CD8-positive, alpha-beta memory T cell (primary cell): ENCODE measurements around the gene EEF1A2. TPM values are rescaled to one million over a fixed set of nuclear protein-coding genes. Genes with fewer than 3 reads are reported as not detected.

Experiments used
- CTCF ChIA-PET: fragments of 350-600 bp; sonication (Branson Sonifier 250); formaldehyde crosslinking; loops from one replicate; lab custom pipeline; 2021; ENCODE audit warnings: antibody characterized with exemption; lab: Charles Lee
- POLR2A ChIA-PET: fragments of 350-600 bp; sonication (Branson Sonifier 250); formaldehyde crosslinking; loops from one replicate; lab custom pipeline; 2021; ENCODE audit warnings: antibody characterized with exemption; lab: Charles Lee
- DNase-seq, 5 donors: peaks; one replicate each; pipeline versions ENCODE4 v3.0.0 to v3.0.0-alpha.2; 2020 to 2022; ENCODE audit warnings: mixed read lengths in 1 of 5
- H3K27ac ChIP-seq: one replicate; pipeline ENCODE4 v1.7.0; 2013; ENCODE audit warnings: low read depth, mild to moderate bottlenecking, low read length, moderate library complexity
- H3K27me3 ChIP-seq: 2 replicates; pipeline ENCODE4 v1.7.0; 2013; ENCODE audit warnings: low read length, mild to moderate bottlenecking; ENCODE audit not compliant: insufficient read depth, poor library complexity, severe bottlenecking
- H3K36me3 ChIP-seq: 2 replicates; pipeline ENCODE4 v1.7.0; 2013; ENCODE audit warnings: mild to moderate bottlenecking, low read length, moderate library complexity; ENCODE audit not compliant: insufficient read depth
- H3K4me1 ChIP-seq: 2 replicates; pipeline ENCODE4 v1.7.0; 2013; ENCODE audit warnings: mild to moderate bottlenecking, low read length, moderate library complexity; ENCODE audit not compliant: insufficient read depth
- H3K4me3 ChIP-seq: 2 replicates; pipeline ENCODE4 v1.7.0; 2013; ENCODE audit warnings: mild to moderate bottlenecking, low read length
- H3K9me3 ChIP-seq: 2 replicates; pipeline ENCODE4 v1.7.0; 2013; ENCODE audit warnings: mild to moderate bottlenecking, low read length
- H3K27ac Mint-ChIP-seq, 8 donors: one replicate each; pipeline ENCODE4 v1.8.0; 2020 to 2021; ENCODE audit warnings: mixed read lengths in 8 of 8, mild to moderate bottlenecking in 6 of 8, inconsistent platforms in 3 of 8, moderate library complexity in 3 of 8
- H3K27me3 Mint-ChIP-seq, 2 donors: one replicate each; pipeline ENCODE4 v1.8.0; 2020 to 2021; ENCODE audit warnings: mixed read lengths in 2 of 2, mild to moderate bottlenecking in 1 of 2, moderate library complexity in 1 of 2
- H3K36me3 Mint-ChIP-seq, 3 donors: one replicate each; pipeline ENCODE4 v1.8.0; 2020 to 2021; ENCODE audit warnings: mixed read lengths in 3 of 3, inconsistent platforms in 1 of 3, mild to moderate bottlenecking in 1 of 3
- H3K4me1 Mint-ChIP-seq, 3 donors: one replicate each; pipeline ENCODE4 v1.8.0; 2020 to 2021; ENCODE audit warnings: mixed read lengths in 3 of 3, inconsistent platforms in 1 of 3, mild to moderate bottlenecking in 1 of 3
- H3K4me3 Mint-ChIP-seq, 7 donors: one replicate each; pipeline ENCODE4 v1.8.0; 2020 to 2021; ENCODE audit warnings: mixed read lengths in 7 of 7, mild to moderate bottlenecking in 6 of 7, moderate library complexity in 4 of 7, inconsistent platforms in 2 of 7
- H3K9me3 Mint-ChIP-seq, 5 donors: one replicate each; pipeline ENCODE4 v1.8.0; 2020 to 2022; ENCODE audit warnings: mixed read lengths in 5 of 5, mild to moderate bottlenecking in 3 of 5, moderate library complexity in 2 of 5, inconsistent platforms in 1 of 5
- polyA plus RNA-seq: library from polyadenylated mRNA; unstranded; fragments of 300-500 nt; fragmentation: Illumina TruSeq; gene quantifications from one replicate; pipeline ENCODE4 v1.2.3, GENCODE V29; 2021
- total RNA-seq, 2 experiments: library from RNA; stranded (reverse); gene quantifications; one replicate each; pipeline ENCODE4 v1.2.3, GENCODE V29; 2021

Gene EEF1A2
- total and polyA plus RNA-seq, 3 experiments from 2014 or later, result 0.17 to 0.20 TPM; not detected in 1

- ChIA-PET CTCF (no interaction called here), POLR2A (no interaction called here)
- DNase-seq, result no peak
- H3K4me1 ChIP-seq, result no peaks in the 10 kb centered on the region
- H3K9me3 ChIP-seq, result no peaks in the 10 kb centered on the region
- Mint-ChIP-seq H3K4me1 (no peaks in the 10 kb centered on the region), H3K9me3 (no peaks in the 10 kb centered on the region), H3K27me3 (peaks cover 5 to 12% of the 10 kb centered on the region in 2 donors), H3K4me3 (no peak overlapping the region), H3K36me3 (no peaks in the 10 kb centered on the region), H3K27ac (no peak overlapping the region)
- H3K27me3 ChIP-seq, result peaks cover 6% of the 10 kb centered on the region
- no peak overlapping the region for H3K27ac ChIP-seq
- H3K36me3 ChIP-seq, result no peaks in the 10 kb centered on the region
- H3K4me3 ChIP-seq, result no peak overlapping the region
These were observed 8.5 kb downstream of the EEF1A2 start for GRCh38 chr20:63490416-63490815.

DNA sequence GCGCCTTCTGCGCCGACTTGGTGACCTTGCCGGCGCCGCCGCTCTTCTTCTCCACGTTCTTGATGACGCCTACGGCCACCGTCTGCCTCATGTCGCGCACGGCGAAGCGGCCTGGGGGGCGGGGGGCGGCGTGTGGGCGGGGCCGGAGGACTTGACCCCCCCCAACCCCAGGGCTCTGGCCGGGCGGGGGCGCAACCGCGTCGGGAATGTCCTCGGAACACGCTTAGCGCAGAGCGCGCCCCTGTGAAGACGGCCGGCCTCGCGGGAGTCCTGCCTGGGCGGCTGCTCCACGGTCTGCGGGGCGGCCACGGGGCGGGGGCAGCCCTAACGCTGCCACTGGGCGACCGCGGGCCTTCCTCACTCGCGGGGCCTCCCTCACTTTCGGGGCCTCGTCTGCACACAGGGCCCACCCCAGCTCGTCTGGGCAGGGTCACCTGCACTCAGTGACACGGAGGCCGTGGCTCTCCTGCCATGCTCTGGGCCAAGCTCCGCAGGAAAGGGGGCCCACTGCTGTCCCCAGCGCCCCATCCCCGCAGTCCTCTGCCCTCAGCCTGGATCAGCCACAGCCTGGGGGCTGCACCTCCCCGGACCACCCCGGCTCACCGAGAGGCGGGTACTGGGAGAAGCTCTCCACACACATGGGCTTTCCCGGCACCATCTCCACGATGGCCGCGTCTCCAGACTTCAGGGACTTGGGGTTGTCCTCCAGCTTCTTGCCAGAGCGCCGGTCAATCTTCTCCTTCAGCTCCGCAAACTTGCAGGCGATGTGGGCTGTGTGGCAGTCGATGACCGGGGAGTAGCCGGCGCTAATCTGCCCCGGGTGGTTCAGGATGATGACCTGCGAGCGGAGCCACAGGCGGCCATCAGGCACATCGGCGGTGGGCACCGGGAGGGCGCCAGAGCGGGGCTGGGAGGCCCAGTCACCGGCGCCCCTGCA lies 10.3 kb downstream of the EEF1A2 start:
- Histone ChIP-seq H3K27me3 (peaks cover 6% of the 10 kb centered on the region), H3K36me3 (no peaks in the 10 kb centered on the region), H3K4me1 (no peaks in the 10 kb centered on the region), H3K27ac (no peak overlapping the region), H3K9me3 (no peaks in the 10 kb centered on the region), H3K4me3 (no peak overlapping the region)
- ChIA-PET CTCF (no interaction called here), POLR2A (no interaction called here)
- no peaks in the 10 kb centered on the region for H3K36me3 Mint-ChIP-seq
- H3K4me1 Mint-ChIP-seq, result no peaks in the 10 kb centered on the region
- no peaks in the 10 kb centered on the region for H3K9me3 Mint-ChIP-seq
- peaks cover 9 to 12% of the 10 kb centered on the region in 2 donors for H3K27me3 Mint-ChIP-seq
- DNase-seq, result no peak
- no peak overlapping the region for H3K4me3 Mint-ChIP-seq
- no peak overlapping the region for H3K27ac Mint-ChIP-seq

DNA sequence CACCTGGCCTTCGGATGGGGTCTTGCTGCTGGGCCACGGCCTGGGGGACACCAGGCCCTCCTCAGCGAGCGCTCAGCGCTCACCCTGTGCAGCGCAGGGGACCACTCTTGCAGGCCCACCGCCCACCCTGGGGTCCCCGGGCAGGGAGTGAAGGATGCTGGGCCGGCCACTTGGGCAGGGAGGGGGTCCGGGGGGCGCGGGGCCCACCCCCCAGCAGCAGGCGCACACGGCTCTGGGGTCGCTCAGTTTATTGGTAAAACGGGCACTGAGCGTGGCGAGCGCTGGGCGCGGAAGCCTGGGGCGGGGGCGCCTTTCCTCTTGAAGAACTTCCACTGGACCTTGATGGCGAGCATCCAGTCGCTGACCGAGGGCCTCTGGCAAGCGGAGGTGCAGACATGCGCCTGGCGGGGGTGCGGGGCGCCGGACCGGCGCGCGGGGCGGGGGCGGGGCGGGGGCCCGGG lies 11.1 kb downstream of the EEF1A2 start:
- no peak for DNase-seq
- Histone ChIP-seq H3K27ac (no peak overlapping the region), H3K4me3 (no peak overlapping the region), H3K9me3 (no peaks in the 10 kb centered on the region), H3K27me3 (peaks cover 6% of the 10 kb centered on the region), H3K36me3 (no peaks in the 10 kb centered on the region), H3K4me1 (no peaks in the 10 kb centered on the region)
- Mint-ChIP-seq H3K9me3 (no peaks in the 10 kb centered on the region), H3K4me1 (peaks cover 0 to 3% (median 0%) of the 10 kb centered on the region in 3 donors), H3K4me3 (no peak overlapping the region), H3K36me3 (no peaks in the 10 kb centered on the region), H3K27ac (no peak overlapping the region), H3K27me3 (peaks cover 12 to 15% of the 10 kb centered on the region in 2 donors)
- POLR2A ChIA-PET, result no interaction called here
- CTCF ChIA-PET, result no interaction called here

DNA sequence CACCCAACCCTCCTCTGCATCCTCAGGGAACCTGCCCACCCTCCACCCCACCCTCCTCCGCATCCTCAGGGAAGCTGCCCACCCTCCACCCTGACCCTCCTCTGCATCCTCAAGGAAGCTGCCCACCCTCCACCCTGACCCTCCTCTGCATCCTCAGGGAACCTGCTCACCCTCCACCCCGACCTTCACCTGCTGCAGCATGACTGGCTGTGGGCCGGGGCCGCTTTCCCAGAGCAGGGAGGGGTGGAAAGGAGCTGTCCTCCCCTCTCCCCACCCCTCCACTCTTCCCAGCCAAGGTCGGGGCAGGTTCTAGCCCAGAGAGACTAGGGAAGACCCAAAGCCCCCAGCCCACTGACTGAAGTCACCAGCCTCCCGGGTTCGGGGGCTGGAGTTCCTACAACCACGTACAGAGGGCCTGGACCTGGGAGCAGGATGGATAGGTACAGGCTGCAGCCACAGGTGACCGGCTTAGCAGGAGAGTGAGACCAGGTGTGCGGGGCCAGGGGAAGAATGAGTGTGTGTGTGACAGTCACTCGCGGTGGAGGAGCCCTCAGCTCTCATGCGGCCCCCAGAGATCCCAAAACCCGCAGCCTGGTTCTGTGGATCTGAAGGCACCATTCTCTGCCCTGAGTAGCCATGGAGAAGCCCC lies 11.6 kb downstream of the EEF1A2 start:
- H3K27me3 ChIP-seq, result peaks cover 6% of the 10 kb centered on the region
- no peak overlapping the region for H3K4me3 ChIP-seq
- Mint-ChIP-seq H3K36me3 (no peaks in the 10 kb centered on the region), H3K27me3 (peaks cover 16 to 17% of the 10 kb centered on the region in 2 donors), H3K27ac (no peak overlapping the region), H3K4me3 (peak overlapping the region in 1 of 7 donors; percentile 23), H3K9me3 (no peaks in the 10 kb centered on the region), H3K4me1 (peaks cover 0 to 3% (median 0%) of the 10 kb centered on the region in 3 donors)
- H3K9me3 ChIP-seq, result no peaks in the 10 kb centered on the region
- H3K36me3 ChIP-seq, result no peaks in the 10 kb centered on the region
- no peak overlapping the region for H3K27ac ChIP-seq
- no peaks in the 10 kb centered on the region for H3K4me1 ChIP-seq
- ChIA-PET CTCF (no interaction called here), POLR2A (no interaction called here)
- DNase-seq, result no peak

- ChIA-PET CTCF (no interaction called here), POLR2A (no interaction called here)
- H3K27me3 ChIP-seq, result peaks cover 3% of the 10 kb centered on the region
- Mint-ChIP-seq H3K27me3 (peaks cover 17 to 22% of the 10 kb centered on the region in 2 donors), H3K36me3 (no peaks in the 10 kb centered on the region), H3K9me3 (no peaks in the 10 kb centered on the region), H3K27ac (no peak overlapping the region), H3K4me1 (peaks cover 0 to 3% (median 0%) of the 10 kb centered on the region in 3 donors), H3K4me3 (no peak overlapping the region)
- DNase-seq, result no peak
- H3K36me3 ChIP-seq, result no peaks in the 10 kb centered on the region
- no peaks in the 10 kb centered on the region for H3K4me1 ChIP-seq
- H3K27ac ChIP-seq, result no peak overlapping the region
- no peaks in the 10 kb centered on the region for H3K9me3 ChIP-seq
- H3K4me3 ChIP-seq, result no peak overlapping the region
These were observed 12.5 kb downstream of the EEF1A2 start for GRCh38 chr20:63486300-63486855.

DNA sequence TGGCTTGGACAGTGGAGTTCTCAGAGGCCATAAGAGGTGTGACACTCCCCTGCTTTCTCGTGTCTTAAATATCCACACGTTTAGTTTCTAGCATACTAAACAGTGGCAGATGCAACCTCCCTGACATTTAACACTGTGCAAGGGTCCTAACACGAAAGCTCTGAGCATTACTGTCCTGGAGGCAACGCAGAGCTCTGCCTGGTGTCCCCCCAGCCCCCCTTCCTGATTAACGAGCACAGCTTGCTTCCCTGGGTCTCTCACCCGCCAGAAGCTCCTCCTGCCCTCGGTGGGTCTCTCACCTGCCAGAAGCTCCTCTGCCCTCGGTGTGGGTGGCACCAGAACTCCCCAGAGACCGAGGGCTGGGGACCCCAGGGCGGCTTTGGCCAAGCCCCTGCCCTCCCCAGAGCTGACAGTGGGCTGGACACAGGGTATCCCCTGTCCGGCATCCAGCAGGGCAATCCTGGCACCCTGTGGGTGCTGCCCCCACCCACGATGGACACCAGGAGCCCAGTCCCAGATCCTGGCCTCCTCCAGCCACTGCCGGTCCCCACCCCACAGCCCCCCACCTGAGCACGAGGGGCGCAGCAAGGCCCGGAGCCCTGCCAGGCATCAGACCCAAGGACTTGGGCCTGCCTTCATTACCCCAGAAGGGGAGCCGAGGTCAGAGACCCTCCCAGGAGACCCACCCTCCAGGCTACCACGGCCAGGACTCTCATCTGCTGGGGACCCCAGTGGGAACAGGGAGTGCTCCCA lies 14.1 kb downstream of the EEF1A2 start:
- no peaks in the 10 kb centered on the region for H3K36me3 ChIP-seq
- Mint-ChIP-seq H3K4me3 (no peak overlapping the region), H3K4me1 (peaks cover 0 to 3% (median 0%) of the 10 kb centered on the region in 3 donors), H3K27me3 (peaks cover 21 to 29% of the 10 kb centered on the region in 2 donors), H3K36me3 (no peaks in the 10 kb centered on the region), H3K27ac (peak overlapping the region in 1 of 8 donors; percentile 66), H3K9me3 (no peaks in the 10 kb centered on the region)
- no peaks in the 10 kb centered on the region for H3K9me3 ChIP-seq
- no peaks in the 10 kb centered on the region for H3K4me1 ChIP-seq
- POLR2A ChIA-PET, result no interaction called here
- no peaks in the 10 kb centered on the region for H3K27me3 ChIP-seq
- CTCF ChIA-PET, result no interaction called here
- H3K4me3 ChIP-seq, result no peak overlapping the region
- no peak for DNase-seq
- no peak overlapping the region for H3K27ac ChIP-seq

DNA sequence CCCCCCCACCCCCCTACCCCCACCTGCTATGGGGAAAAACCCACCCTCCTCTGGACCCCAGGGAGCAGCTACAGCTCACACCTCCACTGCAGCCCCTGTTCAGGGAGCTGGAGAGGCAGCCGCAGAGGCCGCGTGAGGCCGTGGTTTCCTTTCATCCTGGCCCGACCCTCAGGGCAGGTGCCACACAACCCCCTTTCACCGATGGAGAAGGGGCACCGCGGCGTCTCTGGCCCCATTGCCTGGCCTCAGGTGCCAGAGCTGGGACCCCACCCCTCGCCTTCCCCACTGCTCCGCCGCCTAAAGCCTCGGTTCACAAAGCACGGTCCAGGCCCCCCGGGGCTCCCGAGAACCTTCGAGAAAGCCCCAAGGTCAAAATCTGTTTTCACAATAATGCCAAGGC lies 14.6 kb downstream of the EEF1A2 start:
- Mint-ChIP-seq H3K4me3 (no peak overlapping the region), H3K9me3 (no peaks in the 10 kb centered on the region), H3K27me3 (peaks cover 23 to 33% of the 10 kb centered on the region in 2 donors), H3K4me1 (peaks cover 0 to 3% (median 0%) of the 10 kb centered on the region in 3 donors), H3K36me3 (no peaks in the 10 kb centered on the region), H3K27ac (peak overlapping the region in 1 of 8 donors; percentile 66)
- Histone ChIP-seq H3K4me3 (no peak overlapping the region), H3K4me1 (no peaks in the 10 kb centered on the region), H3K27ac (no peak overlapping the region), H3K27me3 (no peaks in the 10 kb centered on the region), H3K9me3 (no peaks in the 10 kb centered on the region), H3K36me3 (no peaks in the 10 kb centered on the region)
- ChIA-PET POLR2A (no interaction called here), CTCF (no interaction called here)
- DNase-seq, result no peak
